SK-N-DZ (cell line): Measurements from ENCODE around the gene CCNB3. TPM values are rescaled to one million over a fixed set of nuclear protein-coding genes. Genes with fewer than 3 reads are reported as not detected.
A peak's percentile ranks its signal among the peaks of the same experiment; 100 is the strongest.
"Not testable (repeated sequence)": the region's sequence is repeated elsewhere in the genome, so short reads cannot be mapped to it uniquely, and the experiment has no call there.

ENCODE experiments used
- DNase-seq: peaks from one replicate; pipeline ENCODE4 v3.0.0-alpha.2; 2015; ENCODE audit warnings: low spot score
- polyA plus RNA-seq, 2 experiments: library from polyadenylated mRNA; depleted of rRNA; stranded (reverse); fragments of >200 nt; gene quantifications; 2 replicates each; pipeline ENCODE4 v1.2.3, GENCODE V29; 2014

CCNB3 gene, protein sequence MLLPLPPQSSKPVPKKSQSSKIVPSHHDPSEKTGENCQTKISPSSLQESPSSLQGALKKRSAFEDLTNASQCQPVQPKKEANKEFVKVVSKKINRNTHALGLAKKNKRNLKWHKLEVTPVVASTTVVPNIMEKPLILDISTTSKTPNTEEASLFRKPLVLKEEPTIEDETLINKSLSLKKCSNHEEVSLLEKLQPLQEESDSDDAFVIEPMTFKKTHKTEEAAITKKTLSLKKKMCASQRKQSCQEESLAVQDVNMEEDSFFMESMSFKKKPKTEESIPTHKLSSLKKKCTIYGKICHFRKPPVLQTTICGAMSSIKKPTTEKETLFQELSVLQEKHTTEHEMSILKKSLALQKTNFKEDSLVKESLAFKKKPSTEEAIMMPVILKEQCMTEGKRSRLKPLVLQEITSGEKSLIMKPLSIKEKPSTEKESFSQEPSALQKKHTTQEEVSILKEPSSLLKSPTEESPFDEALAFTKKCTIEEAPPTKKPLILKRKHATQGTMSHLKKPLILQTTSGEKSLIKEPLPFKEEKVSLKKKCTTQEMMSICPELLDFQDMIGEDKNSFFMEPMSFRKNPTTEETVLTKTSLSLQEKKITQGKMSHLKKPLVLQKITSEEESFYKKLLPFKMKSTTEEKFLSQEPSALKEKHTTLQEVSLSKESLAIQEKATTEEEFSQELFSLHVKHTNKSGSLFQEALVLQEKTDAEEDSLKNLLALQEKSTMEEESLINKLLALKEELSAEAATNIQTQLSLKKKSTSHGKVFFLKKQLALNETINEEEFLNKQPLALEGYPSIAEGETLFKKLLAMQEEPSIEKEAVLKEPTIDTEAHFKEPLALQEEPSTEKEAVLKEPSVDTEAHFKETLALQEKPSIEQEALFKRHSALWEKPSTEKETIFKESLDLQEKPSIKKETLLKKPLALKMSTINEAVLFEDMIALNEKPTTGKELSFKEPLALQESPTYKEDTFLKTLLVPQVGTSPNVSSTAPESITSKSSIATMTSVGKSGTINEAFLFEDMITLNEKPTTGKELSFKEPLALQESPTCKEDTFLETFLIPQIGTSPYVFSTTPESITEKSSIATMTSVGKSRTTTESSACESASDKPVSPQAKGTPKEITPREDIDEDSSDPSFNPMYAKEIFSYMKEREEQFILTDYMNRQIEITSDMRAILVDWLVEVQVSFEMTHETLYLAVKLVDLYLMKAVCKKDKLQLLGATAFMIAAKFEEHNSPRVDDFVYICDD (N-terminal part only)
- polyA plus RNA-seq (2014; cell fraction: cytosol; rRNA removed), result 0.33 and 1.6 TPM in 2 replicates
- polyA plus RNA-seq (2014; cell fraction: nucleus; rRNA removed), result 0.24 and 0.93 TPM in 2 replicates

DNA sequence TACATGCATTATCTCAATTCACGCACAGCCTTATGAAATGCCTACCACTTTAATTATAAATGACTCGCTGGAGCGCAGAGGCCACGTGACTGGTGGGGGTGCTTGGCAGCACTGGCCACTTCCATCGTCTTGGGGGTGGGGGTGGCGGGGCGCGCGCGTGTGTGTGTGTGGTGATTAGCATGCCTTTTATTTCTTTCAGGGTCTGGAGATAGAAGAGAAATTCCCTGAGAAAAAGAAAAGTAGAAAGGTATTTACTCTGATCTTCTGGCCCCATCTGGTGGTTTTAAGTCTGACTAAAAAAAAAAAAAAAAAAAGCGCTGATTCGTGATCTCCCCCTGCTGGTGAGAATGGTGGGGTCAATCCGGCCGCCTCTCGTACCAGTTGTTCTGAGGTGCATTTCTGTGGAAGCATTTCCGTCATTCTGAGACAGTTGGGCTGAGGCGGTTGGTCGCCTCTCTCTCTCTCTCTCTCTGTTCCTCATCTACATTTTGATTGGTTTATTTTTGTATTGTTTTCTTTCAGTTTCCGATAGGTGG lies at the start of gene CCNB3:
Gene CCNB3, plus strand, starts transcription at position 402 of the 536 bp plus-strand sequence. CDS start 80,399 bp downstream, outside the sequence.
- peak; percentile 76 for DNase-seq

DNA sequence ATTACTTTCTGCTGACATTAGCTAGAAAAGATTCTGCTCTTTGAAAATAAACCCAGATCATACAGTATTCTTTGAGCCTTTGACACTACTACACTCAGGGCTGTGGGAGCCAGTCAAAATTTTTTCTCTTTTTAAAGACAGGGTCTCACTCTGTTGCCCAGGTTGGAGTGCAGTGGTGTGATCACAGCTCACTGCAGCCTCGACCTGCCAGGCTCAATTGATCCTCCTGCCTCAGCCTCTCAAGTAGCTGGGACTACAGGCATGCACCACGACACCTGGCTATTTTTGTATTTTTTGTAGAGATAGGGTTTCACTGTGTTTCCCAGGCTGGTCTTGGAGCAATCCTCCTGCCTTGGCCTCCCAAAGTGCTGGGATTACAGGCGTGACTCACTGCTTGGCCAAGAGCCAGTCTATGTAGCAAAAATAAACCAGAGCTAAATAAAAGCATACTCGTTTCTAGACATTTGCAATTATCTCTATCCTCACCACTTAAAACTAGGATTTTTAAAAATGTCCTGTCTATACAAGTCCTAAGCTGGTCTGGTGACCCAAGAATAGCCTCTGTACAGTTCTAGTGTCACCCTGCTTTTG lies 46.9 kb upstream of the CCNB3 start:
- DNase-seq, result no peak

DNA sequence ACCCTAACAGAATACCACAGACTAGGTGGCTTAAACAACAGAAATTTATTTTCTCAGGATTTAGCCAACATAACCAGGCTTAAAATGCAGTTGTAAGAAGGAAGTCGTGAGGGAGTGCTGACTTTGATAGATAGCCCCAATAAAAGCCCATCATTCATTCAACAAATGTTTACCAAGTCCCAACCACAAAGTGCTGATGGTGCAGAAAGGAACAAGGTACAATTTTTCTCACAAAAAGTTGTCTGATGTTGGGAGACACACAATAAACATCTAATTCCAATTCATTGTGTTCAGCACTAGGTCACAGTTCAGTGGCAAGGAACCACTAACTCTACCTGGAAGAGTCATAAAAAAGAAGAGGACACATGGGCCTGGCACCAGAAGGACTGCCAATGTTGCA lies 46.0 kb upstream of the CCNB3 start:
- DNase-seq, result no peak

DNA sequence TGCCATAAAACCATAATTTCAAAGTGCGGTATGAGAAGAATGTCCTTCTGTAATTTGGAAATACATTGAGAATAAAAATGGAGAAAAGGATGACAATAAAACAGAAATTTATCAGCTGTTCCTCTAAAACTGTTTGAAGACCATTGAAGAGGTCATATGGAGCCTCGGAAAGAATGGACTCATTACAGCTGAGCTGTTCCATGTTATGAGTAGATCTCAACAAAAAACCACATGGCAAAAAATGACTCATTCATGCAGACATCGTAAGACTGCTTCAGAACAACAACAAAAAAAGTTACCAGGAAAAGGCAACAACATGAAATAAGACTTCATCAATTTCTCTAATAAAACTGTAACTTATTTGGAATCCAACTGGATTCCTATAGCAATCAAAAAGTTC lies 43.4 kb upstream of the CCNB3 start:
- DNase-seq, result no peak

DNA sequence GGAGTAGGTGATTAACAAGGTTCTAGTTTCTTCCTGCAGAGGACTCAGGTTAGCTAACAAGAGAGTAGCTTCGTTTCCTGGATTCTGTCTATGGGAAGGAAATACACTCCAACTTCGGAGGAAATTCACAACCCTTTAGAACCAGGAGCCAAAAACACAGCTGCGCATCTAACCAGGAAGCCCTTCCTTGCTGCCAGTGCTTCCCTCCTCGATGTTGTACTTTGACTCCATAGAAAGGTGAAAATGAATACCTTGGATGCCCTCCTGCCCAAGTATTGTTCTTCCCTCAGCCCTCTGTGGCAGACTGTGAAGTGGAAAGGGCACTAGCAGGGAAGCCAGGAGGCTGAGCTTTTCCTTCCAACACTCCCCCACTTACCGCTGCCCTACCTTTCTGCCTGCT lies 38.8 kb upstream of the CCNB3 start:
- no peak for DNase-seq

DNA sequence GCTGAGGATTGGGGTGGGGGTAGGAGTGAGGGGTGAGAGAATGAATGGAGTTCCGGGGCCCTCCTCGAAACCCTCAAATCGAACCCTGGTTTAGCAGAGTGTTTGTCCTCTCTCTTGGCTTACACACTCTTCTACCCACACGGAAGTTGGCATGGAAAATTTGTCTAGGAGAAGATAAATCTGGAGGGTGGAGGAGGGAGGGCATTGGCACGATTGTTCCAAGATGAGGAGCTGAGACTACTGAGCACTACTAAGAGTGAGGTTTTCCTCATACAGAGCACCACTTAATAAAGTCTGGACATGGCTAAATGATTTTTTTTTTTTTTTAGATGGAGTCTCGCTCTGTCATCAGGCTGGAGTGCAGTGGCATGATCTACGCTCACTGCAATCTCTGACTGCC lies 37.2 kb upstream of the CCNB3 start:
- no peak for DNase-seq

DNA sequence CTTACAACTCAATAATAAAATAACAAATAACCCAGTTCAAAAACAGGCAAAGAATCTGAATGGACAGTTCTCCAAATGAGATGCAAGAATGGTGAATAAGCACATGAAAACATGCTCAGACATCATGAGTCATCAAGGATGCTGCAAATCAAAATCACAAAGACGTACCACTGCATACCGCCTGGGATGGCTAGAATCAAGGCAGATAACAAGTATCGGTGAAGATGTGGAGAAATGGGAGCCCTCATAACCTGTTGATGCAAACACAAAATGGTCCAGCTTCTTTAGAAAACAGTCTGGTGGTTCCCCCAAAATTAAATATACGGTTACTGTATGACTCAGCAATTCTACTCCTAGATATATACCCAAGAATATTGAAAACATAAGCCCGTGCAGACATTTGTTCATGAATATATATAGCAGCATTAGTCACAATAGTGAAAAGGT lies 36.3 kb upstream of the CCNB3 start:
- no peak for DNase-seq

DNA sequence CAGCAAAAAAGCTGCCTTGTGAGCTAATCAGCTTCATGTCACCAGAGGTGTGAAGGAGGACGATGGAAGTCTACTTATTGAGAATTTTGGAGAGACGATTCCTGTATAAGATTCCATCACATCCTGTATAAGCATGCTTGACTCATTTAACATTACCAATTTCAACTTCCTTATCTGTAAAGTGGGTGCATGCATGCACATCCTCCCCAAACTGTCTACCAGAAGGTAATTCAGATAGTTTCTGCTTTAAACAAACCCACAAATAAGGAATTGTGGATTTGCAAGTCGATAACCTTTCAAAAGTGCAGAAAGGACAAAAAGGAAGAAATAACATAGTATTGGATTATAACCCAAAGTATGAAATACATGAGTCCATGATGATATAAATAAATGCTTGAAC lies 34.8 kb upstream of the CCNB3 start:
- DNase-seq, result no peak

DNA sequence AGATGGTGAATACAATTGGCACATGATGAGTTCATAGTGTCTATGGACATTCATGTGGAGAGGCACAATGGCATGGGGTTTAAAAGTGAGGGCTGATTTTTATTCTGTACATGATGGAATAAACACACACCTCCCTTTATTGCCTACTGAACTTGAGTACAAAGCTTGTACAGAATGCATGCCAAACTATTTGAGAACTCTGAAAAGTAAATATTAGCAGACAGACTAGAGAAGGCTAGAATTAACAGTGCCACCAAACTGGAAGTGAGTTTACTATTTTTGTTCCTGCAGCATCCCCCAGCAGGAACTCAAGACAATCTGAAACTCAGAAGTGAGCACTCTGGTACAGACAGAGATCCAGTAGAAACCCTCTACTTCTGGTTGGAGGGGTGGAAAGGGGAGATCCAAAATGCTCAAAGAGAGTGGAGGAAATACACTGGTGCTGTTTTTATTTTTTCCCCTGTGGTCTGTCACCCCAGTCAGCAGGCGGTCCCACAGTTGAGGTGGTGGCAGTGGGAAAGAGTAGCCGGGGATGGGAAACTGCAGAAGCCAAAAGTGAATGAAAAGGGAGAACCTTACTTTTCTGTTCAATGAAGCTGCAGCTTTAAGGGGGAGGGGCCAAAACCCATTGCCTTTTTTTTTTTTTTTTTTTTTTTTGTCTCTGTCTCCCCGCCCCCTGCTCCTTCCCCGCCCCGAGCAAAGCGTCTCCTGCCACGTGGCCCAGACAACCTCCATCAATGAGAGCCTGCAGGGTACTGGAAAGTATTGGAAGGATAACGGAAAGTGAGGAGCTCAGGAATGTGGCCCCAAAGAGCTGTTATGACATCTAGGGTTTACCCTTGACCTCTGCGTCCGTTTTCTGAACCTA lies 24.3 kb upstream of the CCNB3 start:
- no peak for DNase-seq

DNA sequence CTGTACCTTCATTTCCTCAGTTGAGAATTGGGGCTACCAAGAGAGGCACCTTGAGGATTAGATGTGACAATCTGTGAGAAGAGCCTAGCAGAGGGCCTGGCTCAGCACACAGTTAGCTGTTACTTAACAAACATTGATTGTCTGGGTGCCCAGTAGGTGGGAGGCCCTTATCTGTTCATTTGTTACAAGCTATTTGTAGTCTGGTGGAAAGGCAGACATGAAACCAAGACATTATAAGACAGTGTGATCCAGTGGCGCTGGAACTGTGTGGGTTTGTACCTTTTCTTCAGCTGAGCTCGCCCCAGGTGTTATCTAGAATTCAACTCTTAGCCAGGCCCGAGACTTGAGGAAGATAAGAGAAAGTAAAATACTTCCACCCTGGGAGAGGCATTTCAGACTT lies 20.7 kb upstream of the CCNB3 start:
- DNase-seq, result no peak

DNA sequence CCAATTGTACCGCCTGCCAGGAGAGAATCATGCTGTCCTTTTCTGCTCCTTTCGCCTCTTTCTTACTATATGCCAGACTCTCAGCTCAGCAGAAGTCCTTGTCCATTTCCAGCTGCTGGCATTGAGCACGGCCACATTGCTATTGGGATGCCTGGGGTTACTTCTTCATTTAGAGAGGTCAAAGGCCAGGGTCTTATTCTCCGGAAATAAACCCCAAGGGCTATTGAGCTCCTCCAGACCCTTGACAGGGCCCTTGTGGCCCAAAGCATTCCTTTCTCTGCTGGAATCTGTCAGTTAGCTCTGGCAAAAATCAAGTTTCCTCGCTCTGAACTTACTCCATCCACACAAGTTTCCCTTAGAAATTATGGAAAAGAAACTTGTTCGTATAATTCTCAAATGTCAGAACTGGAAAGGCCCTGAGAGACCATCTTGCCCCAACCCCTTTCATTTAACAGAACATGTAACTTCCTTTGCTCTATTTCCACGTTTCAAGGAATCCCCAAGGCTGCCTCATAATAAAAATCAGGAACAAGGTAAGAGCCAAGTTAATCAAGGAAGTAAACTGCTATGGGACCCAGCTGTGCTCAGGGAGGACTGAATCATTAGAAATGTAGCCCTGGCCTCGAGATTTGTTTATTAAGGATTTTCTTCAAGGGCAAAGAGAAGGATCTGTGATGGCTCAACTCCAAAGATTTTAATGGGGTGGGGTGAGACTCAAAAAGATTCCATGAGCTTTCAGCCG lies 15.5 kb upstream of the CCNB3 start:
- DNase-seq, result no peak

DNA sequence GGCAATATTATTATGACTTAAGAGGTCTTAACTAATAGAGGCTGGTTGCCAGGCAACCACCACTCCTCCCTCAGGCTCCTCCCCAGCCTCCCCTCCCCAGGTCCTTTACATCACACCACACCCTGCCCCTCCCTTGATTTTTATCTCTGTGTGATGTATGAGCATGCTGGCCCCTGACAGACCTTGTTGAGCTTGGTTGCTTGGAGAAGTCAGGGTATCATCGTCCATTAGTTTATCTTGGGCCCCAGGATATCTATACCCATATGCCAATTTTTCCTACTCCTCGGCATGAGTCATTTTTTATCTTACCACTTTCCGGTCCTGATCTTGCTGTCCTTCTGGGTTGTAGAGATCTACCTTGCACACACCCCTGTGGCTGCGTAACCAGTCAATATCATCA lies 6.2 kb upstream of the CCNB3 start:
- DNase-seq, result peak; percentile 23

DNA sequence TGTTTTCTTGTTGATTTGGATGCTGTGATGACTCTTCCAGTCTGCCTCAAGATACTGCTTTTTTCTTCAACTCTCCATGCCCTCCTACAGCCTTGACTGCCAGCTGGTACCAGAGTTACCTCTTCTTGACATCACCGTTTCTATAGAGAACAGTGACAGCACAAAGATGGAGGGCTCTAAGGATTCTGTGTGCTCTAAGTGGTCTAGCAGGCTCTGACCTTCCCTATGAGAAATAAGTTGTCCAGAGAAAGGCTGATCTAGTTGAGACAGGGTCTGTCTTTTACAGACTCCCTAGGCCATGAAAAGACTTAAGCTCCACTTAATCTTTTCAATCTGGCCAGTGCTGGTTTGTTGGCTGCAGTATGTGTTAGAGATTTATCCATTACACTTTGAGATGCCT lies 3.7 kb upstream of the CCNB3 start, which contains the start of gene AKAP4:
Gene AKAP4, minus strand, starts transcription at position 101 of the 400 bp plus-strand sequence. CDS start 118 bp downstream, outside the sequence.
- no peak for DNase-seq

DNA sequence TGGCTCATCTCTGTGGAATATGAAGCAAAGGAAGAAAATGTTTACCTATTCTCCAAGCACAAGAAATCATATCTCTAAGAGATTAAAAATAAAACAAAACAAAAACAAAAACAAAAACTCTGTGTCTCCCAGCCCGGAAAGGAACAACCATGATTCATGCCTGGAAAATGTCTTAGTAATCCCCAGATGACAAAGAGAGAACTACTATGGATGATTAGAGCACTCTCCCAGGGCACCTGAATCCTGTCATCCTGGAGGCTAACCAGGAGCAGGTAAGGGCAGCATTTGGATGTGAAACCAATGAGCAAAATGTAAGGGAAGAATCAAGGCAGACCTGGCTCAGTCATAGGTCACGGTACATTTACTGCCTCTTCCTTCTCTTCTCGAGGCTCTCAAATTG lies 2.0 kb upstream of the CCNB3 start:
- DNase-seq, result peak; percentile 13

DNA sequence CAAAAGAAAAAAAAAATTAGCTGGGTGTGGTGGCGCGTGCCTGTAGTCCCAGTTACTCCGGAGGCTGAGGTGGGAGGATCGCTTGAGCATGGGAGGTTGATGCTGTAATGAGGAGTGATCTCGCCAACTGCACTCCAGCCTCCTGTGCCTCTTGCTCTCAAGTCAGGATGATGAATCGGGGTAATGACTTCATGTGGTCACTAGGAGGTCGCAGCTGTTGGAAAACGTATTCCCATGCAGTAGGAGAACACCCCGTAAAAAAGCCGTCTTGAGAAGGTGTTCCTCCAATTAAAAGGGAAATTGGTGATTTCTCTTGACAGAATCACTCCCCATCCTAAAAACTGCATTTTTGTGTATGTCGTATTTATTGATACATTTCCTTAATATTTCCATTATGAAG lies 2.2 kb downstream of the CCNB3 start:
- DNase-seq, result no peak

DNA sequence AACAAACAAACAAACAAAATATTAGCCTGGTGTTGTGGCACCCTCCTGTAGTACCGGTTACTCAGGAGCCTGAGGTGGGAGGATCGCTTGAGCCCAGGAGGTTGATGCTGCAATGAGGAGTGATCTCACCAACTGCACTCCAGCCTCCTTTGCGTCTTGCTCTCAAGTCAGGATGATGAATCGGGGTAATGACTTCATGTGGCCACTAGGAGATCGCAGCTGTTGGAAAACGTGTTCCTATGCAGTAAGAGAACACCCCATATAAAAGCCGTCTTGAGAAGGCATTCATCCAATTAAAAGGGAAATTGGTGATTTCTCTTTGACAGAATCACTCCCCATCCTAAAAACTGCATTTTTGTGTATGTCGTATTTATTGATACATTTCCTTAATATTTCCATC lies 6.9 kb downstream of the CCNB3 start:
- no peak for DNase-seq

DNA sequence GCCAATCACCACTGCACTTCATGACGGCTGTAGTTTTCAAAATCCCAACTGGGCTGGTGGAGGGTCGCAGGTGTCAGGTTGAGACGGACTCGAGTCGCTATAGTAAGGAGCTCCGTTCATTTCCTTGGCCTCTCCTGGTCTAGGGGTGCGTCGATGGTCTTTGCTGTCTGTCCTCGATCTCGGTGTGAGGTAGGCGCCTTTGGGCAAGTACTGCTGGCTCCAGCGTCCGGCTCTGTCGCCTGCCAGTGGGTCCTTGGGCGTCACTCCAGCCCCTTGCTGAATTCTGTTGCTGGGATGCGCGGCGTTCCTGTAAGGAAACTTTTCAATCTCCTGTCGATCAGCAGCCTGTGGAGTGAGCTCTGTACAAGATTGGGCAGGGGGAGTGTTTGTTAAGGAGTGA lies 76.7 kb downstream of the CCNB3 start:
- no peak for DNase-seq

DNA sequence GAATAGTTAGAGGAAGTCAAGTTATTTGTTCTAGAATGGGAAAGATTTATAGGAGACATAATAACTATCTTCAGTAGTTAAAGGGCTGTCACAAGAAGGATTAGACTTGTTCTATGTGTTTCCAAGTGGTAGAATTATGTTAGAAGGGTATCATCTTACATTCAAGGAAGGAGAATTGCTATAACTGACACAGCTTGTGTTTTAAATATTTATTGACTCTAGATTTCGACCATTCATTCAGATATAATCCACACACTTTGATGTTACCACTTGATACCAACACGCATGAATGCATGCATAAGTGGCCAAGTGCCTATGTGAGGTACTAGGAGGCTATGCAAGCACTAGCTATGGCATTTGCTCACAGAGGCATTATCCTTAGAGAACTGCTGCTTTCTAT lies 122.7 kb downstream of the CCNB3 start:
- DNase-seq, result no peak

DNA sequence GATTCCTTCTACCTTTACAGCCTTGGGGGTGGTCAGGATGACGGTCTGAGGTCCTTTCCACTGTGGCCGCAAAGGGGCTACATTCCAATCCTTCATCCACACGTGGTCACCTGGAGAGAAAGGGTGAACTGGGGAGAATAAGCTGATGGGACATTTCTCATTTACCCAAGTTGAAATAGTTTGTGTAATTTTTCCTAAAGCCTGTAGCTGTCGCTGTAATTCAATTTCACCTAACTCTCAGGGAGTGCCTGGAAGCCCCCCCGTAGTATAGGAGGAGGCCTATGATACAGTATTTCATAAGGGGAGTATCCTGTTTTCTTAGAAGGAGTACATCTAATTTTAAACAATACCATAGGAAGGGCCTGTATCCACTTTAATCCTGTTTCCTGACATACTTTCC lies 128.1 kb downstream of the CCNB3 start:
- not testable (repeated sequence) for DNase-seq
